HG02798 (cell line): ENCODE results near the gene KLHL33.
"Not testable (repeated sequence)": the region's sequence is repeated elsewhere in the genome, so short reads cannot be mapped to it uniquely, and the experiment has no call there.

Experiments used
- ATAC-seq: cut with Tn5 transposase; IDR thresholded peaks from one replicate; pipeline ENCODE4 v1.9.1; 2021; ENCODE audit warnings: mild to moderate bottlenecking; ENCODE audit not compliant: unreplicated experiment, poor library complexity

KLHL33 gene

GRCh38 chr14:20454516-20455354 is 18.8 kb upstream of the KLHL33 start, which contains the start of the genes APEX1 and OSGEP:
APEX1 (plus strand) TSS chr14:20455226; CDS start chr14:20455646, 420 bp downstream.
OSGEP (minus strand) TSS chr14:20454812; CDS start chr14:20454683, 129 bp downstream.
- peak; percentile 90 for ATAC-seq

DNA sequence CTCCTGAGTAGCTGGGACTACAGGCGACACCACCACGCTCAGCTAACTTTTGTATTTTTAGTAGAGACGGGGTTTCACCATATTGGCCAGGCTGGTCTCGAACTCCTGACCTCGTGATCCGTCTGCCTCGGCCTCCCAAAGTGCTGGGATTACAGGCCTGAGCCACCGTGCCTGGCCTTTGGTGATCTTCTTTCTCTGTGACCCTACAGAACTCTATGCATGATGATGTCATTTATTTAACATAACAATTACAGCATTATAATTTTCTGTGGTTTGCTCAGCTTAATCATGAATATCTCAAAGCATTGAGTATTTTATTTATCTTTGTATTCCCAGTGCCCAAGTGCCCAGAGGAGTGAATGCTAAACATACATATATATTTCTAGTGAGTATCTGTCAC is 16.9 kb upstream of the KLHL33 start:
- not testable (repeated sequence) for ATAC-seq

GRCh38 chr14:20446889-20447288 is 10.9 kb upstream of the KLHL33 start:
- no peak for ATAC-seq

DNA sequence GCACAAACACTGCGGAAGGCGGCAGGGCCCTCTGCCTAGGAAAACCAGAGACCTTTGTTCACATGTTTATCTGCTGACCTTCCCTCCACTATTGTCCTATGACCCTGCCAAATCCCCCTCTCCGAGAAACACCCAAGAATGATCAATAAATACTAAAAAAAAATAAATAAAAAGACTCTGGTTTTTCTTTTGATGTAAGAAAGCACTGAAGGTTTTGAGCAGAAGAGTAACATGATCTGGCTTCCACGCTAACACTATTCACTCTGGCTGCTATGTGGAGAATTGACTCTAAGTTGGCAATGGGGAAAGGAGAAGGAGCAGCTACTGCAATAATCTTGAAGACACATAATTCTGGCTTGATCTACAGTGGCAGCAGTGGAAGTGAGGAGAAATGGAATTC is 7.7 kb upstream of the KLHL33 start:
- not testable (repeated sequence) for ATAC-seq

DNA sequence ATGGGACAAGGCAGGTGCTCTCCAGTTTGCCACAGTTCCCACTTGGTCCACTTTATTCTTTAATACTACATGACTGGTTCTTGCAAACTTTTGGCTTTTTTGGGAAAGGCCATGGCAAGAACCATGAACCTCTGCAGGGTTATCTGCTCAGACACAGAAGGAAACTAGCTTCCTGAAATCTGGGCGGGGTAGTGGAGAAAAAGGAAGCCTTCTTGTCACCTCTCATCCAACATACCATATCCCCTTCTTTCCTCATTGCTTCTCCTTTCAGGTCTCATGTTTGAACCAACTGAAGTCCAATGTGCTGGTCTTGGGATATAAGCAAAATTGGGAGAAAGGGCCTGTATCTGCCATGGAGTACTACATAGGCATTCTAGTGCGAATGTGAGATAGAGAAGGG is 5.5 kb upstream of the KLHL33 start:
- no peak for ATAC-seq

- peak; percentile 48 for ATAC-seq
Measured at GRCh38 chr14:20440882-20441281, 4.9 kb upstream of the KLHL33 start.

DNA sequence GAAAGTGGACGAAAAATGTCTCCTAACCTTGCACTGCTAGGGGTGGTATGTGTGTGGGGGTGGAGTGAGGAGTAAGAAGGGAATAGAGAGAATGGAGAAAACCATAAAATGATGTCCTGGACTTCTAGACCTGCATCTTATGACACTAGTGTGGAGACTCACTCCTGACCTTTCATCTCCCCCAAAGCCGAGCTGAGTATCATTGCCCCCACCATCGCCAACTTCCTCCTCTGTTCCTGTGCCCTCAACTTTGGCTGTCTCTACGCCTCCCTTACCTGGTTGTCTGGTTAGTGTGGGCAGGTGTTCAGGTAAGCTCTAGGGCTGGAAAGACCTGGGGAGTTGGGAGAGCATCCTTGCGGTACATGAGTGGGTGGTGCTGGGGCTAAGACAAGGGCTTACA is 4.5 kb upstream of the KLHL33 start:
- ATAC-seq, result no peak

DNA sequence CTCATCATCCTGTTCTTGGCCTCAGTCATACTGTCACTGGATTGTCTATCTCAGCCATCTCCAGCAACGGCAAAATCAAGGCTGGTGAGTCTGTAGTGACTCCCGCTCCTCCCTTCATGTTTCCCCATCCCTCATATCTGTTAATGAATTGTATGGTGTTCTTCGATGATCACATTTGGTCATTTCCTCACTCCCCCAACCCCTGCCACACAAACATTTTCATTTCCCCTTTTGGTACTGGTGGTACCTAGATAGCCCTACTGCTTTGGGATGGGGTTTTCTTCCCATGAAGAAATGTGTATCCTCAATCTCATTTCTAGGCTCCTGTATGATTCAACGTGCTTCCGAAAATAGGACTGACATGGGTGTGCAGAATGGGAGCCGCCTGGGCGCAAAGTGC is 2.7 kb upstream of the KLHL33 start:
- ATAC-seq, result no peak

DNA sequence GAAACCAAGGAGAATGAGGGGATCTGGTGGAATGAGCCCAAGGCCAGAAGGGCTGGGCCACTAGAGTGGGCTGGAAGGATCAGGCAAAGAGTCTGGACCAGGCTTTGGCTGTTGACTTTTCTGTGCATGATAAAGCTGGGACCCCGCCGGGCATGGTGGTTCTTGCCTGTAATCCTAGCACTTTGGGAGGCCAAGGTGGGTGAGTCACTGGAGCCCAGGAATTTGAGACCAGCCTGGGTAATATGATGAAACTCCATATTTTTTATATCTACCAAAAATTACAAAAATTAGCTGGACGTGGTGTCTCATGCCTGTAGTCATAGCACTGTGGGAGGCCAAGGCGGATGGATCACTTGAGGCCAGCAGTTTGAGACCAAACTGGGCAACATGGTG is 393 bp upstream of the KLHL33 start:
- no peak for ATAC-seq

GRCh38 chr14:20434701-20435581 is 1.0 kb downstream of the KLHL33 start:
- no peak for ATAC-seq

DNA sequence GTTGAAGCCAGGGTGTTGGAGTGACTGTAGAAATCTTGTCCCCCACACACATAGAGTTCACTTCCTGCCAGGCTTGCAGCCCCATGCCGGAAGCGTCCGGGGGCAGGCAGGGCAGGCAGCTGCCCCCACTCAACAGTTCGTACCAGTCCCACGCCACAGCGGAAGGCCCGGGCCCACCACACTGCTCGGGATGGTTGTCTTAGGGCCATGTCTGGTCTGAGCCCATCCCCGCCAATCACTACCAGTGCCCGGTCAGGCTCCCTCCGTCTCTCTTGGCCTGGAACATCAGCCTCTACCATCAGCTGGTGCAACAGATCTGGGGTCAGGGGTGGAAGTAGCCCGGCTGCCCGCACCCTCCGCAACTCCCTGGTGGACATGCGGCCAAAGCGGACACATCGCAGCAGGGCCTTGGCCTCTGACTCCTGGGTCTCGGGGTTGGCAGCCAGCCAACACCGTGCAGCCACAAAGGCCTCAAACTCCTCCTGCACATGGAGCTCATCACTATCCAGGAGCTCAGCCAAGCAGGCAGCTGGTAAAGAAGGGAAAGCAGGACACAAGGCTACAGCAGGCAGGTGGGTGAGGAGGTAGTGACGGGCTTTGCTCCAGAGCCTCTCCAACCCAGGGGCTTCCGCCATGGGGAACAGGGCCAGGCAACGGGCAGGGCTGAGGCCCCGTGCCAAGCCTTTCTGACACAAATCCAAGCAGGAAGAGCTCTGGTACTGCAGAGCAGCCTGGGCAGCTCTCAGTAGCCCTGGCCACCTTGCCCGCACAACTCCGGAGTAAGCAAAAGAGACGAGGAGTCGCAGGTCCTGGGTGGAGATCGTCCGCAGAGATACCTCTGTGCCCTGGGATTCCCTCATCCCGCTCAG is 5.9 kb downstream of the KLHL33 start:
- ATAC-seq, result no peak

GRCh38 chr14:20428802-20429201 is 7.2 kb downstream of the KLHL33 start:
- ATAC-seq, result no peak

DNA sequence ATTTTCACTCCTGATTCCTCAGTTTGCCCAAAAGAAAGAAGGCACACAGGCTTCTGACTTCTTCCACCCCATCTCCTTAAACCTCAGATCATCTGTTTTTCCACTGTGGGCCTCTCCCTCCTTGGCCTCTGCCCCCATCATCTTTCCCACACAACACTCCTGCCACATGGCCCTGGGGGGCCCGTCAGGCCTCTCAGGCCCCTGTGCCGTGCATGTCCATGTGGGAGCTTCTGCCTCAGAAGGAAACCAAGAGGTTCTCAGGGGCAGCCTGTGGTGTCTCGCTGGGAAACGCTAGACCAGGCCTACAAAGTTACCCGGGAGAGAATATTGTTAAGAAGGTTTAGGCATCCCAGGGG is 8.0 kb downstream of the KLHL33 start:
- peak; percentile 26 for ATAC-seq

DNA sequence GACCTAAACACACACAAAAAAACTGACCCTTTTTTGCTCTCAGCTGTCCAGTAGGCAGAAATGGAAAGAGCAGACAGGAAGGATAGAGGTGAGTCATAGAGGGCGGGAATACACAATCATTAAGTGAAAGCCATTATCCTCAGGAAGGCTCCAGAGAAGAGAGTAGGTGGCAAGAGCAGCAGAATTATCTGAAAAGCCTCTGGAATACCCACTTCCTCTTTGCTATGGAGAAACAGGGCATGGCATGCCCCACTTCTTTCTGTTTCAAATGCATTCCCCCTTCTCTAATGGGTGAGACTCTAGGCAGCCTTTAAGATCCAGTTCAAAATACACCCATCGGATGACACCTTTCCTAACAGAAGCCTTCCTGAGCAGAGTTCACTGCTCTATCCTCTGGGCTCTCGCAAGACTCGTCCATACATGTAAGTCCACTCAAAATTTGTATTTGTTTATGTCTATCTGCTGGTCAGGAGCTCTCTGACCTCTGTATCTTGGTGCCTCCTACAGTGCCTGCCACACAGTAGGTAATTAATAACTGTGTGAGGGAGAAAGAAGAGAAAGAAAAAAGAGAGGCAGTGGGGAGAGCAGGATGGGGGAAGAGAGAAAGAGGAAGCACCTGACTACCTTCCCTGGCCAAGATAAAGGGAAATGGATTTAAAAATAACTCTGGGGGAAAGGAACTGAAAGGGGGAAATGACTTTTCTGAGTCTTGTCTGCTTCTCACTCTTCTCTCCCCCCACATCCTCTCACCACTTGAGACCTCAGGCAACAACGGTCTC is 8.5 kb downstream of the KLHL33 start:
- ATAC-seq, result peak; percentile 70

DNA sequence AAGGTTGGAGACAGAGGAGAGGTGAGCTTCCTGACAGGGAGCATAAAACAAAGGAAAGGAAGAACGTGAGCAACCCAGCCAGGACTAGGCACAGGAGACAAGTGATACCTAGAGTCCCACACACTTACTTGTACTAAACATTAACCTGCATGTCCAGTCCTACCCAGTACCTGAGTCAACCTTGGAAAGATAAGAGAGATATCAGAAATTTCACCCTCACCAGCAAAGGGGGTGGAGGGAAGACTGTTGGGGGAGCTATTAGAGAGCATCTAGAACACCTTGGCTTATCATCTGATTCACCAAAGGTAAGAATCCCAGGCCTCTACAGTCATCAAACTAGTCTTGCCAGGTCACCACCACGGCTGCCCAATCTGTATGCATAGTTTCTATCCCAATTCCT is 11.1 kb downstream of the KLHL33 start:
- no peak for ATAC-seq

DNA sequence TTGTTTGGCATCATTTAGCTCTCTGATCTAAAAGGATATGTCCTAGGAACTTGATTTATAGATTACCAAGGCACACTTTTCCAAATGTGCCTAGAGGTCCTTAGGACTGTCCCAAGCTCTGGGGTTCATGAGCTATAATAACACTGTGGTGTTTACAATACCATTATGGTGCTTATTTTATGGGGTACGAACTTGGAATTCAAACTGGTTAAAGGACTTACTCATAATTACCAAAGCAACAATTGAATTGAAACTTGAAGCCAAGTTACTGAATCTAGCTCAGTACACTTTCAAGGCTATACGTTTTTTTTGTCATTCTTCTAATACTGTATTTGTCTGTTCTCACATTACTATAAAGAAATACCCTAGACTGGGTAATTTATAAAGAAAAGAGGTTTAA is 13.1 kb downstream of the KLHL33 start:
- no peak for ATAC-seq

- no peak for ATAC-seq
Measured at GRCh38 chr14:20421267-20421666, 14.7 kb downstream of the KLHL33 start.

DNA sequence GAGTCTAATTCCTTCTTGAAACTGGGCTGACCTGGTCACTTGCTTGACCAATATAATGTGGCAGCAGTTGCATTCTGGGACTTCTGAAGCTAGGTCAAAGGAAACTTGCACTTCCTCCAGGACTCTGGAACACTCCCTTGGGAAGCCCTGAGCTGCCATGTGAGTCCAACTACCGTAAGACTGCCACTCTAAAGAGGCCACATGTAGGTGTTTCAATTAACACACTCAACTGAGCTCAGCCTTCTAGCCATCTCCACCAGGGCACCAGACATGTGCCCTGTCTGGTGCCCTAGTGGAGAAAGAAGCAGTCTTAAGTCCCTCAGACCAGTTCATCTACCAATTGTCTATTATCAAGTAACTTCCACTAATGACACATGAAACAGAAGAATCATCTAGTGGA is 16.5 kb downstream of the KLHL33 start:
- ATAC-seq, result no peak

DNA sequence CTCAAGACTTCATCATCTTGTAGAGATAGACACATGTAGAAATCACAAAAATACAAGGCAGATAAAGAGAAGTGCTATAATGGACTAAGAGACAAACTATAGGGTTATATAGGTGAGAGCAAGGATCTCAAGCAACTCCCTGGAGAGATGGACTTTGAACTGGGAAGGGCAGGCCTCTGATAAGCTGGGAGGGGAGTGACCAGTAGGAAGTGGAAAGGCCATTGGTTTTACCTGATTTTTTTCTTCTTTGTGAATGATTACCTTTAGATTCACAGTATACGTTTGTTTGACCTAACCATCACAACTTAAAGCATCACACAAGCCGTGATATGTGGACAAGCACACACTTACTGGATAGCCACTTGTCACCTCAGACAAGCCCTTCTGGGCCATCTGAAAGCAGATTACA is 17.5 kb downstream of the KLHL33 start:
- ATAC-seq, result no peak
